Neural progenitor cell (in vitro differentiated cells): ENCODE data around the gene SLC5A12.

Experiments used
- CTCF ChIP-seq: fragments of 200-600 bp; sonication (generic); IDR thresholded peaks from 2 replicates; pipeline ENCODE4 v1.5.1; 2017; ENCODE audit warnings: antibody characterized with exemption, mild to moderate bottlenecking
- EZH2phosphoT487 ChIP-seq: fragments of 200-600 bp; sonication (generic); IDR thresholded peaks from 2 replicates; pipeline ENCODE4 v1.6.1; 2017; ENCODE audit warnings: antibody characterized with exemption

GRCh38 chr11:26687351-26687750 lies 34.5 kb downstream of the SLC5A12 start:
- TF ChIP-seq EZH2phosphoT487 (no peak), CTCF (no peak)
